HepG2 (cell line): ENCODE measurements around the gene RACGAP1. TPM values are rescaled to one million over a fixed set of nuclear protein-coding genes. Genes with fewer than 3 reads are reported as not detected.

Experiments
- ATAC-seq: fragments of 200-7000 bp; cut with Tn5 transposase; 3 replicates; pipeline ENCODE4 v1.9.1; 2020; ENCODE audit warnings: mild to moderate bottlenecking, moderate library complexity
- BruUV-seq: library from RNA; stranded (reverse); fragments of 400-500 nt; replicated peaks from 2 replicates; lab custom pipeline; 2021; lab: Mats Ljungman, UMichigan
- CTCF ChIA-PET: fragments of 300-600 bp; formaldehyde crosslinking; extraction: SDS; loops from one replicate; lab custom pipeline; 2021; ENCODE audit warnings: low total read pairs, inconsistent platforms, low intra/inter-chr PET ratio; lab: Yijun Ruan, JAX
- POLR2A ChIA-PET: fragments of 350-600 bp; sonication (Branson Sonifier 250); formaldehyde crosslinking; loops from one replicate; lab custom pipeline; 2020; ENCODE audit warnings: antibody characterized with exemption, inconsistent platforms; lab: Yijun Ruan, JAX
- DNase-seq: peaks from one replicate; pipeline ENCODE4 v3.0.0-alpha.2; 2015; ENCODE audit warnings: low spot score
- FAIRE-seq: peaks from 3 replicates; lab custom pipeline; 2011; peaks lifted over from hg19 to GRCh38; lab: Jason Lieb, UNC
- H2AFZ ChIP-seq: one replicate; pipeline ENCODE4 v1.6.1; 2011; ENCODE audit warnings: low read length, inconsistent platforms
- H3K27ac ChIP-seq: fragments of 300-600 bp; 3 replicates; pipeline ENCODE4 v1.8.0; 2011; ENCODE audit warnings: mixed run types, mild to moderate bottlenecking, mixed read lengths, low read length, inconsistent platforms; ENCODE audit not compliant: insufficient read depth; ENCODE audit errors: extremely low read length
- H3K27me3 ChIP-seq, 2 experiments: fragments of 200-600 bp in 1 of 2; 2 replicates in 1 of 2; 3 replicates in 1 of 2; pipeline versions ENCODE4 v1.6.0 to v1.8.0; 2011; ENCODE audit warnings: low read length in 2 of 2, mild to moderate bottlenecking in 2 of 2, moderate library complexity in 2 of 2, inconsistent platforms in 1 of 2; ENCODE audit not compliant: insufficient read depth in 2 of 2, control insufficient read depth in 1 of 2
- H3K36me3 ChIP-seq, 2 experiments: fragments of 200-600 bp in 1 of 2; replicated peaks in 1 of 2; 2 replicates in 1 of 2; 3 replicates in 1 of 2; pipeline versions ENCODE4 v1.5.1 to v1.8.0; 2011; ENCODE audit warnings: low read length in 2 of 2, inconsistent platforms in 1 of 2; ENCODE audit not compliant: insufficient read depth in 2 of 2, control insufficient read depth in 1 of 2
- H3K4me1 ChIP-seq: 2 replicates; pipeline ENCODE4 v1.5.1; 2012; ENCODE audit warnings: low read length, inconsistent platforms; ENCODE audit not compliant: insufficient read depth
- H3K4me2 ChIP-seq: 2 replicates; pipeline ENCODE4 v1.6.0; 2011; ENCODE audit warnings: low read depth, low read length, inconsistent platforms
- H3K4me3 ChIP-seq, 3 experiments: fragments of 200-600 bp in 1 of 3; sonication (generic), shearing (Covaris generic) in 1 of 3; replicated peaks in 1 of 3; 2 replicates each; pipeline ENCODE4 v1.5.1; 2011 to 2016; ENCODE audit warnings: low read length in 3 of 3, inconsistent platforms in 2 of 3, low read depth in 2 of 3, mild to moderate bottlenecking in 2 of 3, control low read depth in 1 of 3, mixed read lengths in 1 of 3; ENCODE audit not compliant: insufficient read depth in 1 of 3
- H3K79me2 ChIP-seq: one replicate; pipeline ENCODE4 v1.6.1; 2011; ENCODE audit warnings: low read length, inconsistent platforms; ENCODE audit not compliant: insufficient read depth
- H3K9ac ChIP-seq: 2 replicates; pipeline ENCODE4 v1.6.0; 2011; ENCODE audit warnings: mild to moderate bottlenecking, low read depth, low read length, inconsistent platforms; ENCODE audit not compliant: insufficient read depth
- H3K9me3 ChIP-seq: 2 replicates; pipeline ENCODE4 v1.5.1; 2012; ENCODE audit warnings: mild to moderate bottlenecking, low read length
- H4K20me1 ChIP-seq: 2 replicates; pipeline ENCODE4 v1.6.0; 2011; ENCODE audit warnings: inconsistent platforms, mild to moderate bottlenecking, low read length, moderate library complexity; ENCODE audit not compliant: insufficient read depth
- CCDC6 ChIP-seq: sonication (generic); formaldehyde crosslinking; IDR thresholded peaks from 2 replicates; pipeline ENCODE4 v1.8.1; 2022; ENCODE audit warnings: mild to moderate bottlenecking, missing genetic modification reagents, moderate library complexity
- FIP1L1 ChIP-seq: fragments of 200-400 bp; formaldehyde crosslinking; IDR thresholded peaks from 2 replicates; pipeline ENCODE4 v1.6.1; 2018; ENCODE audit warnings: low read depth, mild to moderate bottlenecking, low read length, moderate library complexity, borderline replicate concordance; ENCODE audit not compliant: insufficient read depth
- HNRNPK ChIP-seq: fragments of 200-400 bp; formaldehyde crosslinking; IDR thresholded peaks from 2 replicates; pipeline ENCODE4 v1.6.1; 2018; ENCODE audit warnings: low read length, low read depth, moderate library complexity, mild to moderate bottlenecking; ENCODE audit not compliant: poor library complexity, severe bottlenecking
- IRF2 ChIP-seq: IDR thresholded peaks from 2 replicates; pipeline ENCODE4 v1.6.1; 2018; ENCODE audit warnings: missing genetic modification reagents, missing compliant biosample characterization
- MTF1 ChIP-seq: sonication (generic); formaldehyde crosslinking; IDR thresholded peaks from 2 replicates; pipeline ENCODE4 v1.5.0; 2020; ENCODE audit warnings: missing genetic modification reagents
- NFIC ChIP-seq: IDR thresholded peaks from 2 replicates; pipeline ENCODE4 v1.6.1; 2012; ENCODE audit warnings: mild to moderate bottlenecking, low read length, inconsistent platforms
- STAT5B ChIP-seq: sonication (generic); formaldehyde crosslinking; IDR thresholded peaks from 2 replicates; pipeline ENCODE4 v1.4.0; 2020; ENCODE audit warnings: missing genetic modification reagents
- ZMYM3 ChIP-seq: sonication (generic); formaldehyde crosslinking; IDR thresholded peaks from 2 replicates; pipeline ENCODE4 v1.5.1; 2020; ENCODE audit warnings: mild to moderate bottlenecking, missing genetic modification reagents
- ZNF460 ChIP-seq: sonication (generic); formaldehyde crosslinking; IDR thresholded peaks from 2 replicates; pipeline ENCODE4 v1.5.1; 2020; ENCODE audit warnings: missing genetic modification reagents, mild to moderate bottlenecking, borderline replicate concordance
- ZNF510 ChIP-seq: sonication (generic); formaldehyde crosslinking; IDR thresholded peaks from 2 replicates; pipeline ENCODE4 v1.4.0; 2020; ENCODE audit warnings: low read depth, mild to moderate bottlenecking, missing genetic modification reagents
- ZNF629 ChIP-seq: sonication (generic); formaldehyde crosslinking; conservative IDR thresholded peaks from 2 replicates; pipeline ENCODE4 v1.5.0; 2020; ENCODE audit warnings: missing genetic modification reagents
- ZNF768 ChIP-seq: sonication (generic); formaldehyde crosslinking; IDR thresholded peaks from 2 replicates; pipeline ENCODE4 v1.4.0; 2020; ENCODE audit warnings: missing genetic modification reagents
- WGBS: methylation state at CpG from one replicate; pipeline ENCODE4 v1.1.6; 2017; ENCODE audit warnings: low lambda C conversion rate; 5-methylcytosine and 5-hydroxymethylcytosine counted together
- in situ Hi-C: cut with HindIII; loops from 2 replicates; pipeline ENCODE4 v1.10.0; 2017; ENCODE audit warnings: low pct_unique_long_range_greater_than_20kb; ENCODE audit not compliant: extremely low pct_ligation_motif_present
- intact Hi-C: fragments of 100-400 bp; cut with micrococcal nuclease; formaldehyde crosslinking; loops from one replicate; pipeline ENCODE4 v1.10.0; 2022; ENCODE audit not compliant: unreplicated experiment
- polyA plus RNA-seq, 8 experiments: library from polyadenylated mRNA; depleted of rRNA in 3 of 8; stranded (reverse) in 7 of 8; unstranded in 1 of 8; fragments of >200 nt; fragmentation: Illumina TruSeq in 4 of 8; extraction: Trizol in 4 of 8; gene quantifications; 2 replicates each; pipeline versions ENCODE4 v1.2.1 to v1.2.3, GENCODE V29; 2011 to 2016; ENCODE audit warnings: low read depth in 4 of 8, missing spikeins in 1 of 8, mixed read lengths in 1 of 8; ENCODE audit not compliant: insufficient read depth in 1 of 8
- total RNA-seq, 5 experiments: library from RNA; depleted of rRNA; stranded (reverse); fragments of >200 nt; fragmentation: Illumina TruSeq; extraction: Trizol; gene quantifications; 2 replicates each; pipeline ENCODE4 v1.2.3, GENCODE V29; 2016; ENCODE audit warnings: low read depth in 1 of 5
- TF ChIP-seq, protein P1 (sequence below): sonication (generic); formaldehyde crosslinking; IDR thresholded peaks from 2 replicates; pipeline ENCODE4 v1.8.0; 2022; ENCODE audit warnings: mild to moderate bottlenecking, missing genetic modification reagents
- TF ChIP-seq, protein P2 (sequence below): sonication (generic); formaldehyde crosslinking; IDR thresholded peaks from 2 replicates; pipeline ENCODE4 v1.5.0; 2020; ENCODE audit warnings: mild to moderate bottlenecking, missing genetic modification reagents
- TF ChIP-seq, protein P3 (sequence below): IDR thresholded peaks from 2 replicates; pipeline ENCODE4 v1.6.1; 2016

The RACGAP1 gene
- total and polyA plus RNA-seq, 2 of the 13 experiments (the other 11 are each of a cell fraction or from before 2014, with no cell fraction given): 16.7 to 57.9 TPM

DNA sequence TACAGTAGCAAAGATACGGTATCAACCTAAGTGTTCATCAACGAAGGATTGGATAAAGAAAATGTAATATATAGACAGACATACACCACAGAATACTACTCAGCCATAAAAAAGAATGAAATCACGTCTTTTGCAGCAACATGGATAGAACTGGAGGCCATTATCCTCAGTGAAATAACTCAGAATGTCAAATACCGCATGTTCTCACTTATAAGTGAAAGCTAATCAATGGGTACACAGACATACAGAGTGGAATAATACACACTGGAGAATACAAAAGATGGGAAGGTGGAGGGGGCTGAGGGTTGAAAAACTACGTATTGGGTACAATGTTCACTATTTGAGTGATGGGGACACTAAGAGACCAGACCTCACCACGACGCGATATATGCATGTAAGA lies 1.1 kb downstream of the RACGAP1 start:
- peak overlapping the region; percentile 72 to 100 (median 88); a peak in 5 of 6 replicates for H3K4me3 ChIP-seq
- H3K4me2 ChIP-seq: peak overlapping the region; percentile 76
- H3K36me3 ChIP-seq: no peaks in the 10 kb centered on the region
- 33% methylated on average over 8 of the region's 8 CpGs for WGBS
- no peak for FAIRE-seq
- no peak overlapping the region for H2AFZ ChIP-seq
- H3K9me3 ChIP-seq: no peaks in the 10 kb centered on the region
- peak overlapping the region; percentile 82 for H3K9ac ChIP-seq
- BruUV-seq: no TSS peak
- no peak for ATAC-seq
- peaks cover 62% of the 10 kb centered on the region for H3K4me1 ChIP-seq
- peak overlapping the region; percentile 64 for H3K27ac ChIP-seq
- H3K27me3 ChIP-seq: no peaks in the 10 kb centered on the region; a peak in 1 of 5 replicates
- H3K79me2 ChIP-seq: peaks cover 57% of the 10 kb centered on the region
- in situ Hi-C loops: no loop called here
- TF ChIP-seq NFIC (no peak), STAT5B (CRISPR knock-in tag) (no peak), CCDC6 (CRISPR knock-in tag) (no peak), ZMYM3 (CRISPR knock-in tag) (0 out of 2 replicates have a peak, but pooled peaks have one; percentile 22), ZNF629 (peak; percentile 75)
- ChIA-PET POLR2A (no interaction called here), CTCF (no interaction called here)
- H4K20me1 ChIP-seq: no peaks in the 10 kb centered on the region
- no peak for DNase-seq
- intact Hi-C loops: loop anchor here (5.0 kb wide), 1 partner anchor 42 kb away; no protein-coding TSS in a partner anchor

DNA sequence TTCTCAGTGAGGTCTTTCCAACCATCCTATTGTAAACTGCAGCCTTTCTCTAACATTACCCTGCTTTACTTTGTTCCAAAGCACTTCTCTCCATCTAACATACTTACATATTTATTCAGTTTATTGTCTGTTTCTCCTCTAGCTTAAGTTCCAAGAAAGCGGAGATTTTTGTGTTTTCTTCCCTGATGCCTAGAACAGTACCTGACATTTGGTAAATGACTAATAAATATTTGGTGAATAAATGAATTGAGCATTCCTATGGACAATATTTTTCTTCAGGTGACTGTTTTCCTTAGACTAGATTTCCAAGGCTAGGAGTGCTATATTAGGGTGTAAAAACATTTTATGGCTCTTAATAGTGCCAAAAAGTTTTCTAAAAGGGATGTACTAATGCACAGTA lies 2.4 kb downstream of the RACGAP1 start:
- H3K79me2 ChIP-seq: peaks cover 70% of the 10 kb centered on the region
- in situ Hi-C loops (no loop called here), intact Hi-C loops (loop anchor here (5.0 kb wide), 1 partner anchor 41 kb away; no protein-coding TSS in a partner anchor)
- H2AFZ ChIP-seq: no peak overlapping the region
- H3K9me3 ChIP-seq: no peaks in the 10 kb centered on the region
- TF ChIP-seq ZNF460: no peak
- TF ChIP-seq MTF1: no peak
- TF ChIP-seq, protein P1, sequence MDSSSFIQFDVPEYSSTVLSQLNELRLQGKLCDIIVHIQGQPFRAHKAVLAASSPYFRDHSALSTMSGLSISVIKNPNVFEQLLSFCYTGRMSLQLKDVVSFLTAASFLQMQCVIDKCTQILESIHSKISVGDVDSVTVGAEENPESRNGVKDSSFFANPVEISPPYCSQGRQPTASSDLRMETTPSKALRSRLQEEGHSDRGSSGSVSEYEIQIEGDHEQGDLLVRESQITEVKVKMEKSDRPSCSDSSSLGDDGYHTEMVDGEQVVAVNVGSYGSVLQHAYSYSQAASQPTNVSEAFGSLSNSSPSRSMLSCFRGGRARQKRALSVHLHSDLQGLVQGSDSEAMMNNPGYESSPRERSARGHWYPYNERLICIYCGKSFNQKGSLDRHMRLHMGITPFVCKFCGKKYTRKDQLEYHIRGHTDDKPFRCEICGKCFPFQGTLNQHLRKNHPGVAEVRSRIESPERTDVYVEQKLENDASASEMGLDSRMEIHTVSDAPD: no peak
- TF ChIP-seq, protein P2, sequence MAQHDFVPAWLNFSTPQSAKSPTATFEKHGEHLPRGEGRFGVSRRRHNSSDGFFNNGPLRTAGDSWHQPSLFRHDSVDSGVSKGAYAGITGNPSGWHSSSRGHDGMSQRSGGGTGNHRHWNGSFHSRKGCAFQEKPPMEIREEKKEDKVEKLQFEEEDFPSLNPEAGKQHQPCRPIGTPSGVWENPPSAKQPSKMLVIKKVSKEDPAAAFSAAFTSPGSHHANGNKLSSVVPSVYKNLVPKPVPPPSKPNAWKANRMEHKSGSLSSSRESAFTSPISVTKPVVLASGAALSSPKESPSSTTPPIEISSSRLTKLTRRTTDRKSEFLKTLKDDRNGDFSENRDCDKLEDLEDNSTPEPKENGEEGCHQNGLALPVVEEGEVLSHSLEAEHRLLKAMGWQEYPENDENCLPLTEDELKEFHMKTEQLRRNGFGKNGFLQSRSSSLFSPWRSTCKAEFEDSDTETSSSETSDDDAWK (CRISPR knock-in tag): no peak
- no peak for TF ChIP-seq FIP1L1
- TF ChIP-seq HNRNPK: no peak
- no peak for TF ChIP-seq ZNF510 (CRISPR knock-in tag)
- TF ChIP-seq ZNF768 (CRISPR knock-in tag): no peak
- no peak for TF ChIP-seq IRF2 (CRISPR knock-in tag)
- TF ChIP-seq, protein P3, sequence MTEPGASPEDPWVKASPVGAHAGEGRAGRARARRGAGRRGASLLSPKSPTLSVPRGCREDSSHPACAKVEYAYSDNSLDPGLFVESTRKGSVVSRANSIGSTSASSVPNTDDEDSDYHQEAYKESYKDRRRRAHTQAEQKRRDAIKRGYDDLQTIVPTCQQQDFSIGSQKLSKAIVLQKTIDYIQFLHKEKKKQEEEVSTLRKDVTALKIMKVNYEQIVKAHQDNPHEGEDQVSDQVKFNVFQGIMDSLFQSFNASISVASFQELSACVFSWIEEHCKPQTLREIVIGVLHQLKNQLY (CRISPR knock-in tag): no peak
- FAIRE-seq (no peak), DNase-seq (no peak), ATAC-seq (no peak)
- BruUV-seq: no TSS peak
- no peak overlapping the region for H3K9ac ChIP-seq
- peak overlapping the region; percentile 10 for H3K4me2 ChIP-seq
- no peaks in the 10 kb centered on the region for H3K36me3 ChIP-seq
- H3K4me3 ChIP-seq: no peak overlapping the region
- ChIA-PET POLR2A (no interaction called here), CTCF (no interaction called here)
- WGBS: 100% methylated on average over 1 of the region's 1 CpG
- no peaks in the 10 kb centered on the region for H4K20me1 ChIP-seq
- H3K4me1 ChIP-seq: peaks cover 75% of the 10 kb centered on the region
- H3K27me3 ChIP-seq: no peaks in the 10 kb centered on the region; a peak in 1 of 5 replicates
- H3K27ac ChIP-seq: no peak overlapping the region
